GOT3 (cell line): Measurements from ENCODE around the gene NISCH.

Experiments
- DNase-seq: peaks from one replicate; lab custom pipeline; 2025; ENCODE audit warnings: mixed read lengths; lab: John Stamatoyannopoulos, UW

Gene NISCH

GRCh38 chr3:52537726-52538421 is 82.5 kb downstream of the NISCH start:
- no peak for DNase-seq

- no peak for DNase-seq
These were observed 83.7 kb downstream of the NISCH start for GRCh38 chr3:52539010-52539653.

GRCh38 chr3:52541050-52541449 is 85.6 kb downstream of the NISCH start:
- no peak for DNase-seq
